Endothelial cell (in vitro differentiated cells): Measurements from ENCODE around the gene SH2D4B. TPM values are rescaled to one million over a fixed set of nuclear protein-coding genes. Genes with fewer than 3 reads are reported as not detected.

Source experiments
- DNase-seq: peaks from one replicate; pipeline ENCODE4 v3.0.0; 2021; ENCODE audit warnings: low spot score
- H3K27ac Mint-ChIP-seq: one replicate; pipeline ENCODE4 v1.8.0; 2021; ENCODE audit warnings: mixed read lengths, inconsistent platforms; ENCODE audit not compliant: unreplicated experiment
- H3K27me3 Mint-ChIP-seq: one replicate; pipeline ENCODE4 v1.8.0; 2021; ENCODE audit warnings: mild to moderate bottlenecking, moderate library complexity, mixed read lengths, inconsistent platforms; ENCODE audit not compliant: unreplicated experiment
- H3K36me3 Mint-ChIP-seq: one replicate; pipeline ENCODE4 v1.8.0; 2021; ENCODE audit warnings: mild to moderate bottlenecking, low read depth, mixed read lengths, inconsistent platforms; ENCODE audit not compliant: unreplicated experiment
- H3K4me1 Mint-ChIP-seq: one replicate; pipeline ENCODE4 v1.8.0; 2021; ENCODE audit warnings: mild to moderate bottlenecking, mixed read lengths, inconsistent platforms; ENCODE audit not compliant: unreplicated experiment
- H3K4me3 Mint-ChIP-seq: one replicate; pipeline ENCODE4 v1.8.0; 2021; ENCODE audit warnings: mild to moderate bottlenecking, mixed read lengths, inconsistent platforms; ENCODE audit not compliant: unreplicated experiment
- H3K9me3 Mint-ChIP-seq: one replicate; pipeline ENCODE4 v1.8.0; 2021; ENCODE audit warnings: mixed read lengths, inconsistent platforms; ENCODE audit not compliant: unreplicated experiment
- total RNA-seq: library from RNA; stranded (reverse); fragmentation: NEBNext Ultra II Directional; extraction: Animal tissue kit (Norgen Biotek cat#: 25700); gene quantifications from one replicate; pipeline ENCODE4 v1.2.1, GENCODE V29; 2021; ENCODE audit not compliant: unreplicated experiment
- TF ChIP-seq, protein P1 (sequence below): fragments of 200-600 bp; sonication (generic); IDR thresholded peaks from one replicate; pipeline ENCODE4 v1.5.0; 2021; ENCODE audit warnings: antibody characterized with exemption; ENCODE audit not compliant: unreplicated experiment

SH2D4B gene
- total RNA-seq, 1 donor from 2014 or later = 0.23 TPM

GRCh38 chr10:80647173-80647833 is 109.6 kb downstream of the SH2D4B start:
- no peak for DNase-seq

GRCh38 chr10:80648106-80648505 is 110.4 kb downstream of the SH2D4B start:
- H3K4me1 Mint-ChIP-seq = no peaks in the 10 kb centered on the region
- no peak overlapping the region for H3K4me3 Mint-ChIP-seq
- no peaks in the 10 kb centered on the region for H3K36me3 Mint-ChIP-seq
- no peaks in the 10 kb centered on the region for H3K27me3 Mint-ChIP-seq
- TF ChIP-seq, protein P1, sequence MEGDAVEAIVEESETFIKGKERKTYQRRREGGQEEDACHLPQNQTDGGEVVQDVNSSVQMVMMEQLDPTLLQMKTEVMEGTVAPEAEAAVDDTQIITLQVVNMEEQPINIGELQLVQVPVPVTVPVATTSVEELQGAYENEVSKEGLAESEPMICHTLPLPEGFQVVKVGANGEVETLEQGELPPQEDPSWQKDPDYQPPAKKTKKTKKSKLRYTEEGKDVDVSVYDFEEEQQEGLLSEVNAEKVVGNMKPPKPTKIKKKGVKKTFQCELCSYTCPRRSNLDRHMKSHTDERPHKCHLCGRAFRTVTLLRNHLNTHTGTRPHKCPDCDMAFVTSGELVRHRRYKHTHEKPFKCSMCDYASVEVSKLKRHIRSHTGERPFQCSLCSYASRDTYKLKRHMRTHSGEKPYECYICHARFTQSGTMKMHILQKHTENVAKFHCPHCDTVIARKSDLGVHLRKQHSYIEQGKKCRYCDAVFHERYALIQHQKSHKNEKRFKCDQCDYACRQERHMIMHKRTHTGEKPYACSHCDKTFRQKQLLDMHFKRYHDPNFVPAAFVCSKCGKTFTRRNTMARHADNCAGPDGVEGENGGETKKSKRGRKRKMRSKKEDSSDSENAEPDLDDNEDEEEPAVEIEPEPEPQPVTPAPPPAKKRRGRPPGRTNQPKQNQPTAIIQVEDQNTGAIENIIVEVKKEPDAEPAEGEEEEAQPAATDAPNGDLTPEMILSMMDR = no peak
- no peaks in the 10 kb centered on the region for H3K9me3 Mint-ChIP-seq
- no peak overlapping the region for H3K27ac Mint-ChIP-seq
- no peak for DNase-seq

More at GRCh38 chr10:80647173-80647833, 109.6 kb downstream of the SH2D4B start:
- TF ChIP-seq, protein P1 = no peak
- no peak overlapping the region for H3K4me3 Mint-ChIP-seq
- H3K9me3 Mint-ChIP-seq = no peaks in the 10 kb centered on the region
- no peaks in the 10 kb centered on the region for H3K27me3 Mint-ChIP-seq
- no peaks in the 10 kb centered on the region for H3K4me1 Mint-ChIP-seq
- H3K36me3 Mint-ChIP-seq = no peaks in the 10 kb centered on the region
- no peak overlapping the region for H3K27ac Mint-ChIP-seq

DNA sequence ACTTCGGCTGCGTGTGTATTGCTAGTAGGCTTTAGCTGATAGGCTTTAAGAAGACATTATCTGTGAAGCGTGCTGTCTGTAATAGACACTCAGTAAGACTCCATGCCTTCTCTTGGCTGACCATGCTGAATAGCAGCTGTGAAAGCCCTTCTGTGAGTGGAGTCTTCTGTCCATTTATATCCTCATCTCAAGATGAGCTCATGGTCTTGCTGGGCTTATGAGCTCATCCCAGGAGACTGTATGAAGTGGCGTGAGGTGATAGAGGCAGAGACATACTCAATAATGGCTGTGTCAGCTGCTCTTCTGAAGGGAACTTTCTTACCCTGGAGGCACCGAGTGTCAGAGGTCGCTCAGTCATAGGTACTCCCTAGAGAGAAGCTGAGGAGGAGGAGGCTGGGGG is 111.5 kb downstream of the SH2D4B start:
- DNase-seq = no peak

DNA sequence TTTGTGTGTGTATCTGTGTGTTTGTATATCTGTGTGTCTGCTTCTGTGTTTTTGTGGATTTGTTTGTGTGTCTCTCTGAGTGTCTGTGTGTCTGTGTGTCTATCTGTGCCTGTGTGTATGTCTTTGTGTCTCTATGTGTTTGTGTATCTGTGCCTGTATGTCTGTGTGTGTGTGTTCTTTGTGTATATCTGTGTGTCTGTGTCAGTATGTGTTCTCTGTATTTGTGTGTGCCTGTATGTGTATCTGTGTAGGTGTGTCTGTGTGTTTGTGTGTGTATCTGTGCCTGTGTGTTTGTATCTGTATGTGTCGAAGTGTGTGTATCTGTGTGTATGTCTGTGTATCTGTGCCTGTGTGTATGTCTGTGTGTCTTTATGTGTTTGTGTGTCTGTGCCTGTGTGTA is 118.2 kb downstream of the SH2D4B start:
- Mint-ChIP-seq H3K4me1 (peaks cover 3% of the 10 kb centered on the region), H3K9me3 (peaks cover 11% of the 10 kb centered on the region), H3K27ac (no peak overlapping the region), H3K27me3 (peaks cover 5% of the 10 kb centered on the region), H3K36me3 (no peaks in the 10 kb centered on the region), H3K4me3 (no peak overlapping the region)
- DNase-seq = no peak
- TF ChIP-seq, protein P1 = no peak

More for the DNA sequence above, 111.5 kb downstream of the SH2D4B start:
- no peaks in the 10 kb centered on the region for H3K27me3 Mint-ChIP-seq
- H3K4me1 Mint-ChIP-seq = no peaks in the 10 kb centered on the region
- H3K9me3 Mint-ChIP-seq = peaks cover 9% of the 10 kb centered on the region
- no peak overlapping the region for H3K27ac Mint-ChIP-seq
- H3K4me3 Mint-ChIP-seq = no peak overlapping the region
- TF ChIP-seq, protein P1 = no peak
- H3K36me3 Mint-ChIP-seq = no peaks in the 10 kb centered on the region

GRCh38 chr10:80658068-80658467 is 120.4 kb downstream of the SH2D4B start:
- H3K4me1 Mint-ChIP-seq = peaks cover 7% of the 10 kb centered on the region
- TF ChIP-seq, protein P1 = no peak
- H3K36me3 Mint-ChIP-seq = no peaks in the 10 kb centered on the region
- H3K27ac Mint-ChIP-seq = no peak overlapping the region
- no peak overlapping the region for H3K4me3 Mint-ChIP-seq
- H3K27me3 Mint-ChIP-seq = peaks cover 5% of the 10 kb centered on the region
- H3K9me3 Mint-ChIP-seq = peaks cover 11% of the 10 kb centered on the region
- no peak for DNase-seq
